OCI-LY1 (cell line): ENCODE data around the gene KSR1.

ENCODE experiments used
- CTCF ChIP-seq: fragments of 200-600 bp; sonication (generic), shearing (Covaris generic); IDR thresholded peaks from 2 replicates; pipeline ENCODE4 v1.5.1; 2017; ENCODE audit warnings: mild to moderate bottlenecking, antibody characterized with exemption, low read length, moderate library complexity, mixed read lengths
- EZH2 ChIP-seq: fragments of 200-600 bp; sonication (generic), shearing (Covaris generic); IDR thresholded peaks from 2 replicates; pipeline ENCODE4 v1.8.0; 2017; ENCODE audit warnings: borderline replicate concordance, mixed run types, mild to moderate bottlenecking, antibody characterized with exemption, low read length, moderate library complexity, mixed read lengths

- TF ChIP-seq CTCF = no peak
- no peak for TF ChIP-seq EZH2
Observed at GRCh38 chr17:27540318-27541101, 84.3 kb downstream of the KSR1 start.
